Neural cell (in vitro differentiated cells): ENCODE data around the gene C16orf90. TPM values are rescaled to one million over a fixed set of nuclear protein-coding genes. Genes with fewer than 3 reads are reported as not detected.

Experiments
- H2AFZ ChIP-seq: fragments of 200-600, 300-800 bp; sonication (generic), shearing (Covaris generic); 2 replicates; pipeline ENCODE4 v1.6.0; 2014; ENCODE audit warnings: low read depth, mild to moderate bottlenecking, antibody characterized with exemption, low read length, moderate library complexity
- H3F3A ChIP-seq: fragments of 200-600 bp; shearing (Covaris generic); 2 replicates; pipeline ENCODE4 v1.6.1; 2016; ENCODE audit warnings: mild to moderate bottlenecking, moderate library complexity, mixed read lengths, antibody characterized with exemption, low read length; ENCODE audit not compliant: insufficient read depth, poor library complexity, severe bottlenecking
- H3K27ac ChIP-seq: fragments of 200-600, 300-800 bp; sonication (generic), shearing (Covaris generic); 2 replicates; pipeline ENCODE4 v1.5.1; 2014; ENCODE audit warnings: mild to moderate bottlenecking, low read length, moderate library complexity
- H3K27me3 ChIP-seq: fragments of 300-800, 200-600 bp; sonication (generic), shearing (Covaris generic); 2 replicates; pipeline ENCODE4 v1.6.0; 2014; ENCODE audit warnings: mild to moderate bottlenecking, low read depth, low read length, moderate library complexity; ENCODE audit not compliant: insufficient read depth
- H3K36me3 ChIP-seq: fragments of 300-800, 200-600 bp; sonication (generic), shearing (Covaris generic); 2 replicates; pipeline ENCODE4 v1.5.1; 2014; ENCODE audit warnings: mild to moderate bottlenecking, antibody characterized with exemption, low read length, moderate library complexity; ENCODE audit not compliant: insufficient read depth
- H3K4me2 ChIP-seq: fragments of 300-800, 200-600 bp; sonication (generic), shearing (Covaris generic); 2 replicates; pipeline ENCODE4 v1.6.0; 2014; ENCODE audit warnings: mild to moderate bottlenecking, low read length
- H3K4me3 ChIP-seq: fragments of 300-800, 200-600 bp; sonication (generic), shearing (Covaris generic); 2 replicates; pipeline ENCODE4 v1.5.1; 2014; ENCODE audit warnings: mild to moderate bottlenecking, low read length, moderate library complexity
- H3K79me2 ChIP-seq: fragments of 200-600 bp; shearing (Covaris generic); replicated peaks from 2 replicates; pipeline ENCODE4 v1.6.0; 2014; ENCODE audit warnings: mild to moderate bottlenecking, low read length, moderate library complexity; ENCODE audit not compliant: insufficient read depth
- H3K9ac ChIP-seq: fragments of 300-800, 200-600 bp; sonication (generic), shearing (Covaris generic); 2 replicates; pipeline ENCODE4 v1.6.1; 2016; ENCODE audit warnings: mild to moderate bottlenecking, low read length, mixed read lengths
- H3K9me2 ChIP-seq: fragments of 200-600 bp; shearing (Covaris generic); 2 replicates; pipeline ENCODE4 v1.6.1; 2016; ENCODE audit warnings: mild to moderate bottlenecking, low read length, mixed read lengths; ENCODE audit not compliant: insufficient read depth
- H3K9me3 ChIP-seq: fragments of 200-600, 300-800 bp; sonication (generic), shearing (Covaris generic); 2 replicates; pipeline ENCODE4 v1.6.1; 2016; ENCODE audit warnings: mild to moderate bottlenecking, mixed run types, low read length, moderate library complexity, mixed read lengths
- H4K20me1 ChIP-seq: fragments of 200-600 bp; shearing (Covaris generic); 2 replicates; pipeline ENCODE4 v1.6.1; 2016; ENCODE audit warnings: mild to moderate bottlenecking, mixed run types; ENCODE audit not compliant: insufficient read depth
- EP300 ChIP-seq: fragments of 450-650 bp; conservative IDR thresholded peaks from 2 replicates; pipeline ENCODE4 v1.6.1; 2014; ENCODE audit warnings: antibody characterized with exemption, mild to moderate bottlenecking, moderate library complexity; ENCODE audit not compliant: poor library complexity, severe bottlenecking
- EZH2 ChIP-seq: fragments of 200-600, 300-800 bp; shearing (Covaris generic), sonication (generic); IDR thresholded peaks from 2 replicates; pipeline ENCODE4 v1.6.1; 2014; ENCODE audit warnings: antibody characterized with exemption, low read length, borderline replicate concordance, mild to moderate bottlenecking; ENCODE audit not compliant: insufficient read depth, poor library complexity, severe bottlenecking
- MXI1 ChIP-seq: fragments of 450-650 bp; conservative IDR thresholded peaks from 2 replicates; pipeline ENCODE4 v1.6.1; 2014; ENCODE audit warnings: antibody characterized with exemption, mild to moderate bottlenecking; ENCODE audit not compliant: poor library complexity, severe bottlenecking
- POLR2AphosphoS5 ChIP-seq: IDR thresholded peaks from 2 replicates; pipeline ENCODE4 v1.6.1; 2012
- RAD21 ChIP-seq: fragments of 450-650 bp; conservative IDR thresholded peaks from 2 replicates; pipeline ENCODE4 v1.6.1; 2014; ENCODE audit warnings: antibody characterized with exemption, mild to moderate bottlenecking, moderate library complexity
- REST ChIP-seq: IDR thresholded peaks from 2 replicates; pipeline ENCODE4 v1.6.1; 2012; ENCODE audit warnings: borderline replicate concordance
- SMC3 ChIP-seq: fragments of 450-650 bp; conservative IDR thresholded peaks from 2 replicates; pipeline ENCODE4 v1.6.1; 2014; ENCODE audit warnings: antibody characterized with exemption, mild to moderate bottlenecking, moderate library complexity; ENCODE audit not compliant: poor library complexity
- TAF1 ChIP-seq: IDR thresholded peaks from 2 replicates; pipeline ENCODE4 v1.6.1; 2012; ENCODE audit warnings: low read depth
- polyA plus RNA-seq: library from polyadenylated mRNA; depleted of rRNA; stranded (reverse); fragments of >200 nt; gene quantifications from 2 replicates; pipeline ENCODE4 v1.2.3, GENCODE V29; 2014
- TF ChIP-seq, protein P1 (sequence below): fragments of 450-650 bp; IDR thresholded peaks from 2 replicates; pipeline ENCODE4 v1.5.1; 2014; ENCODE audit warnings: antibody characterized with exemption, mild to moderate bottlenecking, moderate library complexity; ENCODE audit not compliant: poor library complexity, severe bottlenecking

C16orf90 gene
- polyA plus RNA-seq, 1 donor from 2014 or later: not detected

DNA sequence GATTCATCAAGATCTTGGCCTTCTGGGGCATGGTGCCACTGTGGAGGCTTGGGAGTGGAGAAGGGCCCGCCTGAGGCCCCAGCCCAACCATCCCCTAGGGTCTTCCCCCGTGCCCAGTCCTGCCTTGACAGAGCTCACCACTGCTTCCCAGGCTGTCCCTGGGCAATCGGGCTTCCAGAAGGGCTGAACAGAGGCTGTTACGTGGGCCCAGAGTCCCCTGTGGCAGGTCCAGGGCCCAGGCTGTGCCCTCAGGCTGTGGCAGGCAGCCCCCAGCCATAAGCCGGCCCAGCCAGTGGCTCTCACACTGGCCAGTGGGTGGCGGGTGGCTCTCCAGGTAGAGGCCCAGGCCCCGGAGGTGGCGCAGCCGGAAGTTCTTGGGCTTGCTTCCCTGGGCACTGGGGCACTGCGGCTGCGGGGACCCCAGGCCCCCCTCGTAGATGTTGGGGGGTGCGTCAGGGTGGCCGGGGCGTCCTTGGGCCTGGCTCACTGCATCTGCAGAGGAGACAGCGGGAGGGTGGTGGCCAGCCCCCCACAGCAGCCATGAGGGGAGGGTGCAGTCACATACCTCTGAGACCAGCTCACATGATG is 809 bp downstream of the C16orf90 start:
- H3K27me3 ChIP-seq: no peaks in the 10 kb centered on the region
- H3K4me2 ChIP-seq: no peak overlapping the region
- H3K9me2 ChIP-seq: no peaks in the 10 kb centered on the region
- H2AFZ ChIP-seq: no peak overlapping the region
- H3K9me3 ChIP-seq: no peaks in the 10 kb centered on the region
- TF ChIP-seq EP300: no peak
- TF ChIP-seq REST: no peak
- TF ChIP-seq RAD21: no peak
- TF ChIP-seq EZH2: no peak
- TF ChIP-seq POLR2AphosphoS5: no peak
- TF ChIP-seq, protein P1, sequence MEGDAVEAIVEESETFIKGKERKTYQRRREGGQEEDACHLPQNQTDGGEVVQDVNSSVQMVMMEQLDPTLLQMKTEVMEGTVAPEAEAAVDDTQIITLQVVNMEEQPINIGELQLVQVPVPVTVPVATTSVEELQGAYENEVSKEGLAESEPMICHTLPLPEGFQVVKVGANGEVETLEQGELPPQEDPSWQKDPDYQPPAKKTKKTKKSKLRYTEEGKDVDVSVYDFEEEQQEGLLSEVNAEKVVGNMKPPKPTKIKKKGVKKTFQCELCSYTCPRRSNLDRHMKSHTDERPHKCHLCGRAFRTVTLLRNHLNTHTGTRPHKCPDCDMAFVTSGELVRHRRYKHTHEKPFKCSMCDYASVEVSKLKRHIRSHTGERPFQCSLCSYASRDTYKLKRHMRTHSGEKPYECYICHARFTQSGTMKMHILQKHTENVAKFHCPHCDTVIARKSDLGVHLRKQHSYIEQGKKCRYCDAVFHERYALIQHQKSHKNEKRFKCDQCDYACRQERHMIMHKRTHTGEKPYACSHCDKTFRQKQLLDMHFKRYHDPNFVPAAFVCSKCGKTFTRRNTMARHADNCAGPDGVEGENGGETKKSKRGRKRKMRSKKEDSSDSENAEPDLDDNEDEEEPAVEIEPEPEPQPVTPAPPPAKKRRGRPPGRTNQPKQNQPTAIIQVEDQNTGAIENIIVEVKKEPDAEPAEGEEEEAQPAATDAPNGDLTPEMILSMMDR: no peak
- no peak for TF ChIP-seq SMC3
- no peak for TF ChIP-seq TAF1
- no peak for TF ChIP-seq MXI1
- no peak overlapping the region for H3K4me3 ChIP-seq
- H3K27ac ChIP-seq: no peak overlapping the region
- no peak overlapping the region for H3K9ac ChIP-seq
- H3F3A ChIP-seq: no peaks in the 10 kb centered on the region
- H3K36me3 ChIP-seq: no peaks in the 10 kb centered on the region
- H4K20me1 ChIP-seq: no peaks in the 10 kb centered on the region
- no peaks in the 10 kb centered on the region for H3K79me2 ChIP-seq

DNA sequence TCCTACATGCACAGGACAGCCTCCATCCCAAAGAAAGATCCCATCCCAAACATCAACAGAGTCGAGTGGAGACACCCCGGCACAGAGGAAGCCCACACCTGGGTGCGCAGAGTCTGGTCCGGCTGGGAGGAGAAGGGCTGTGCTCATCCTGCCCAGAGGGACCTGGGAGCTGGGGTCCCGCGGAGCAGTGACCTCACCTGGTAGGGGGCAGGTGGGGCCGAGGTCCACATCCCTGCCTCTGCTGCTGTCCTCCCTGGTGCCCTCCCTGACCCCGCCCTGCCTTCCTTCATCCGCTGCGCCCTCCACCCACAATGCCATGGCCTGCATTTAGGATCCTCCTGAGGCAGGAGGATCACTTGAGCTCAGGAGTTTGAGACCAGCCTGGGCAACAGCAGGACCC is 2.9 kb downstream of the C16orf90 start:
- no peaks in the 10 kb centered on the region for H3K9me2 ChIP-seq
- TF ChIP-seq EZH2: no peak
- no peak for TF ChIP-seq SMC3
- TF ChIP-seq EP300: no peak
- no peak for TF ChIP-seq RAD21
- TF ChIP-seq, protein P1: no peak
- TF ChIP-seq REST: no peak
- TF ChIP-seq TAF1: no peak
- no peak for TF ChIP-seq MXI1
- TF ChIP-seq POLR2AphosphoS5: no peak
- H3K4me3 ChIP-seq: no peak overlapping the region
- no peak overlapping the region for H3K4me2 ChIP-seq
- H4K20me1 ChIP-seq: no peaks in the 10 kb centered on the region
- H2AFZ ChIP-seq: no peak overlapping the region
- no peaks in the 10 kb centered on the region for H3K79me2 ChIP-seq
- H3K27me3 ChIP-seq: no peaks in the 10 kb centered on the region
- no peaks in the 10 kb centered on the region for H3F3A ChIP-seq
- H3K27ac ChIP-seq: no peak overlapping the region
- no peaks in the 10 kb centered on the region for H3K9me3 ChIP-seq
- H3K36me3 ChIP-seq: no peaks in the 10 kb centered on the region
- H3K9ac ChIP-seq: no peak overlapping the region
